ENCODE data around the gene CHST11. TPM values are rescaled to one million over a fixed set of nuclear protein-coding genes. Genes with fewer than 3 reads are reported as not detected.

CHST11 gene
- total RNA-seq, 3 donors from 2014 or later = 12.5 to 16.4 (median 15.5) TPM

DNA sequence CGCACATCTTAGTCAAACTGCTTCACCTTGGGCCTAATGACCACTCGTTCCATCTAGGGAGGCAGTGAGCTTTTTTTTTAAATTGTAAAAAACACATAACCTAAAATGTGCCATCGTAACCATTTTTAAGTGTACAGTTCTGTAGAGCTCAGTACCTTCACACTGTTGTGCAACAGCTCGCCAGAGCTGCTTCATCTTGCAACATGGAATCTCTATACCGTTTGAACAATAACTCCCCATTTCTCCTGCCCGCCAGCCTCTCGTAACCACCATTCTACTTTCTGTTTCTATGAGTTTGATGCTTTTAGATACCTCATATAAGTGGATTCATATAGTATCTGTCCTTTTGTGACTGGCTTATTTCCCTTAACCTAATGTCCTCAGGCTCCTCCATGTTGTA lies 196.2 kb downstream of the CHST11 start:
- TF ChIP-seq, protein P1, sequence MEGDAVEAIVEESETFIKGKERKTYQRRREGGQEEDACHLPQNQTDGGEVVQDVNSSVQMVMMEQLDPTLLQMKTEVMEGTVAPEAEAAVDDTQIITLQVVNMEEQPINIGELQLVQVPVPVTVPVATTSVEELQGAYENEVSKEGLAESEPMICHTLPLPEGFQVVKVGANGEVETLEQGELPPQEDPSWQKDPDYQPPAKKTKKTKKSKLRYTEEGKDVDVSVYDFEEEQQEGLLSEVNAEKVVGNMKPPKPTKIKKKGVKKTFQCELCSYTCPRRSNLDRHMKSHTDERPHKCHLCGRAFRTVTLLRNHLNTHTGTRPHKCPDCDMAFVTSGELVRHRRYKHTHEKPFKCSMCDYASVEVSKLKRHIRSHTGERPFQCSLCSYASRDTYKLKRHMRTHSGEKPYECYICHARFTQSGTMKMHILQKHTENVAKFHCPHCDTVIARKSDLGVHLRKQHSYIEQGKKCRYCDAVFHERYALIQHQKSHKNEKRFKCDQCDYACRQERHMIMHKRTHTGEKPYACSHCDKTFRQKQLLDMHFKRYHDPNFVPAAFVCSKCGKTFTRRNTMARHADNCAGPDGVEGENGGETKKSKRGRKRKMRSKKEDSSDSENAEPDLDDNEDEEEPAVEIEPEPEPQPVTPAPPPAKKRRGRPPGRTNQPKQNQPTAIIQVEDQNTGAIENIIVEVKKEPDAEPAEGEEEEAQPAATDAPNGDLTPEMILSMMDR (IDR thresholded peaks at IDR 0.05) = no peak
- TF ChIP-seq POLR2A (IDR thresholded peaks at IDR 0.05) (no peak), POLR2AphosphoS5 (IDR thresholded peaks at IDR 0.05) (no peak)
- Histone ChIP-seq H3K27me3 (no peaks in the 10 kb centered on the region), H3K9me3 (no peaks in the 10 kb centered on the region), H3K27ac (no peak overlapping the region), H3K4me3 (no peak overlapping the region), H3K4me1 (no peaks in the 10 kb centered on the region), H3K36me3 (no peaks in the 10 kb centered on the region)
- DNase-seq (ENCODE audit: low spot score in 2 of 2) = no peak
- intact Hi-C loops (cut with DNase I; ENCODE audit: low total_unique reads) = no loop called here

DNA sequence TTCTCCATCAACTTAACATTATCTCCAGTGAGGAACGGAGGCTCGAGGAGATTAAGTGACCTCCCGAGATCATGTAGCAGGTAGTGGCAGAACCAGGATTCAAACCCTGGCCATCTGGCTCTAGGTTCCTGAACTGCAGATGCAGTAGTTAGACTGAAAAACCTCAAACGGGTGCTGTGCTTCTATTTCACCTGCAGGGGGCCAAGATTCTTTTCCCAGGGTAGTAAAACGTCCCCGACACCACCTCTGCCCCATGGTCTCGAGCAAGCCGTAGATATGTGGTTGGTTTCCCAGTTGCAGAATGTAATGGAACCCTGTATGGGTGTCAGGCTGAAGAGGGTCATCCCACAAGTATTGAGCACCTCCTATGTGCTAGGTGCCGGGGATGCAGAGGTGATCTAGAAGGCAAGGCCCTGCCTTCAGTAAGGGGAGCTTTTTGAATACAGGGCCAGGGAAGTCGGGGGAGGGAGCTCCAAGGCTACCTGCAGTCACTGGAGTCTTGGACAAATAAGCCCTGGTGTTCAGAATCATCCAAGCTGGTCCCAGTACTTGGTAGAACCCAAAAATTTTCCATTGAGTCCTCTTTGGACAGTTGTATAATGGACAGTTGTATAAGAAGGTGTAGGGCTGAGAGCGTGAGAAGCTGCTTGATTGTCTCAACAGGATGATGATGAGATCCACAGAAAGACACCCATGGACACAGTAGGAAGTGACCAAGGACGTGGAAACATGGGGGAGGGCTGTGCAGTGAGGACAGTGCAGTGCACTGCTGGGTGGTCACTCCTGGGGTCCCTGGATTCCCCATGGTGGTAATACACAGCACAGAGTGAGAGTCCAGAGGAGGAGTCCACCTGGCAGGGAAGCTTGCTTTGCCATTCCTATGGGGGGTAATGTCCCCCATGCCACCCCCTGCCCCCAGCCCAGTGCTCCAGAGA lies 197.2 kb downstream of the CHST11 start:
- Histone ChIP-seq H3K27me3 (no peaks in the 10 kb centered on the region), H3K4me1 (no peaks in the 10 kb centered on the region), H3K9me3 (no peaks in the 10 kb centered on the region), H3K36me3 (no peaks in the 10 kb centered on the region), H3K4me3 (no peak overlapping the region), H3K27ac (no peak overlapping the region)
- no peak for DNase-seq (ENCODE audit: low spot score in 2 of 2)
- TF ChIP-seq POLR2AphosphoS5 (IDR thresholded peaks at IDR 0.05) (no peak), POLR2A (IDR thresholded peaks at IDR 0.05) (no peak)
- TF ChIP-seq, protein P1 (IDR thresholded peaks at IDR 0.05) = no peak
- intact Hi-C loops (cut with DNase I; ENCODE audit: low total_unique reads) = no loop called here

DNA sequence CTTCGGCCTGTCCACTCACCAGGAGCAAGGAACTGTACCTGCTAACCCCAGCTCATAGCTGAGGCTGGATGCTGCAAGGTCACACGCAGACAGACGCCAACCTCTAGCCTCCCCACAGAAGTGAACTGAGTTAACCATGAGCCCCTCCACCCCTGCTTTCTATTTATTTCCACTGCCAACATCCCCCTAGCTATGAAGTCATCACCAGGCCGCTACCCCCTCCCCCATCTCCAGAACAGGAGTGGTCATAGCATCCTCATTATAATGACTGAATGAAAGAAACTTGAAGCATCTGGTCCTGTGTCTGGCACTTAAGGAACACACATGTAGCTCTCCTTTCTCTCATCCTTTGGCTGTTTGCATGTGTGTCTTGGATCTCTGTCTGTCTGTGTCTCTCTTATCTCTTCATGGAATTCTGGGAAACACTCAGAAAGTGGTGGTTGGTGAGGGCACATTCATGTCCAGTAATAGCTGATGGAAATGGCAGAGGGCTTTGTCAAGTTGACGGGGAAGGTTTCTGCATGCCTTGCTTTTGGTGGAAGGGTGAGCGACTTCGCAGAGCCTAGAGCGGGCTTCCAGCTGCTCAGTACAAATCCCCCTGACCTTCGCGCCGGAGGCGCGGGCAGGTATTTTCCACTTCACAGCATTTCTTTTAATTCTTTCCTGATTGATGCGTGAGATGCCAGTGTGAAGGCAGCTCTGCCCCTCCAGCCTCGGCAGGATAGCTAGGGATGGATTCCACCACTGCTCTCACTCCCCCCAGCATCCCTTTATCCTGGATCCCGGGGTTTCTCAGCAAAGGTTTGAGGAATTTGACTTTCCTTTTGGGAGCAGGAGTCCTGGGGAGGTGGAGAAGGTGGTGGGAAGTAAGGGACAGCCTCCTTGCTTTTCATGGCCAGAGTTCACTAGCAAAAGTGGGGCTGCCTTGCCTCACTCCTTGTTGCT lies 198.2 kb downstream of the CHST11 start:
- Histone ChIP-seq H3K4me3 (no peak overlapping the region), H3K9me3 (no peaks in the 10 kb centered on the region), H3K4me1 (no peaks in the 10 kb centered on the region), H3K27me3 (no peaks in the 10 kb centered on the region), H3K27ac (no peak overlapping the region), H3K36me3 (no peaks in the 10 kb centered on the region)
- no peak for DNase-seq (ENCODE audit: low spot score in 2 of 2)
- TF ChIP-seq POLR2AphosphoS5 (IDR thresholded peaks at IDR 0.05) (no peak), POLR2A (IDR thresholded peaks at IDR 0.05) (no peak)
- TF ChIP-seq, protein P1 (IDR thresholded peaks at IDR 0.05) = no peak
- intact Hi-C loops (cut with DNase I; ENCODE audit: low total_unique reads) = no loop called here

DNA sequence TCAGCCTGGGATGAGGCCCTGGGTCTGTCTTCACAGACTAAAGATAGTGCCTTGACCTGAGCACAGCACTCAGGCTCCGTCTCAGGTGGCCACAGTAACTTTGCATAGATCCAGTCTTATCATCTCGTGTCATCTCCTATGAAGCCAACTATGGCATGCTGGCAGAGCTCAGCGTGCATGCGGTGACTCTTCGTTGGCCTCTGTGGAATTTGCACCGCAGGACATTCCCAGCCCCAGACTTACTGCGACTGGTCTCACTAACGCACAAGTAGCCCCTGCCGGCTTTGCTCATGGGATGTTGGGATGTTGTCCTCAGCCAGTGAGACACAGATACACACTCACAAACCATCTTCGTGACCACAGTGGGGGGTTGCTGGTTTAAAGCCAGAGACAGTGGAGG lies 199.6 kb downstream of the CHST11 start:
- no peak for DNase-seq (ENCODE audit: low spot score in 2 of 2)
- intact Hi-C loops (cut with DNase I; ENCODE audit: low total_unique reads) = no loop called here
- Histone ChIP-seq H3K27ac (peak overlapping the region in 1 of 2 donors; percentile 9), H3K4me1 (no peaks in the 10 kb centered on the region), H3K36me3 (no peaks in the 10 kb centered on the region), H3K9me3 (no peaks in the 10 kb centered on the region), H3K27me3 (no peaks in the 10 kb centered on the region), H3K4me3 (no peak overlapping the region)
- TF ChIP-seq POLR2AphosphoS5 (IDR thresholded peaks at IDR 0.05) (no peak), POLR2A (IDR thresholded peaks at IDR 0.05) (no peak)
- TF ChIP-seq, protein P1 (IDR thresholded peaks at IDR 0.05) = no peak

All from breast epithelium (tissue), 4 donors.